NCI-H1436 treated with DMSO at 0.1 percent for 48 hours (cell line): ENCODE measurements around the gene PRSS50.
"Not testable (repeated sequence)": the region's sequence is repeated elsewhere in the genome, so short reads cannot be mapped to it uniquely, and the experiment has no call there.

Experiments used
- DNase-seq: peaks from one replicate; lab custom pipeline; 2025; lab: John Stamatoyannopoulos, UW

The PRSS50 gene

DNA sequence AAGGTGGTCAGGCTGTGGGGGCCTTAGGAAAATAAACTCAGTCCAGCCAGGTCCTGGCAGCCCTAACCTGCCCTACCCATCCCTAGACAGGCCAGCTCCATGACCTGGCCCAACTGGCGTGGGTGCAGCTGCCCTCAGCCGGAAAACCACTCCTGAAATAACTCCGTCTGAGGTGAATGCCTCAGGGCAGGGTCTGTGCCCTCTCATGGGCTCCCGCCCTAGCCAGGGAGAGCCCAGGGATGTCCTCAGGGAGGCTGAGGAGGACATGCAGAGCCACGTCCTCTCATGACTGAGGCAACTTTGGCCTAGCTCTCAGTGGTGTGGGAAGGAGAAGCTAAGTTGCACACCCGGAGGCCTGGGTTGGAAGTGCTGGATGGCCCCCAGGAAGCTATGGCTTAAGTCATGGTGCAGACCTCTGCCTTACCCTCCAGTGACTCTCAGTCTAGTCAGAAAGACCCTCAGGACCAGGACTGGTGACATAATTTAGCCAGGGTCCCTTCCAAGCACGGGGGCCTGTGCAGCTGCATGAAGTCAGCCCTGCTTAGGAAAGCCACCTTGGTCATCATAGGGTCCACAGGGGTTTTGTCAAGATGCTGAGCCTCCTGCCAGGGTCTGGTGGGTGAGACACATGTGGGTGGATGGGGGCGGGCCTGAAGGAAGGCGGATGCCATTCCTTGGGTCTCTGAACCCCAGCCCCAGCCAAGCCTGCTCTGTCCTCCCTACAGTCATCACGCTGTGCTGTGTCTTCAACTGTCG, 9.1 kb downstream of the PRSS50 start:
- DNase-seq: no peak

DNA sequence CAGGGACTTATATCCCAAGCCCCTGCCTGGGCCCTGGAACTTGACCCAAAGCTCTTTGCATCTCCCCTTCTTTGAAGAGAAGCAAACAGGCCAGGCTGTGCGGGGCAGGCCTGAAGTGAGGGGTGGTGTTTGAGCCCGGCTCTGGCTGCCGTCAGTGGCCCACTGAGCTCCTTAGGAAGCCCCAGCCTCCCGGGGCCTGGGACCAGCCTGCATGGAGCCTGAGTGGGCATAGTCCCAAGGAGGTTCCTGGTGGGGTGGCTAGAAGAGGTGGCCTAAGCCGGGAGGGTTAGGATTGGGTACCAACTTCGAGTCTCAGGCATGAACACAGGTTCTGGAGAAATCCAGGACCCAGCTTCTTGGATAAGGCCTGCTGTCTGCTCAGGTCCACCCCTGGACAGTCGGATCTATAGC, 10.1 kb downstream of the PRSS50 start:
- no peak for DNase-seq

DNA sequence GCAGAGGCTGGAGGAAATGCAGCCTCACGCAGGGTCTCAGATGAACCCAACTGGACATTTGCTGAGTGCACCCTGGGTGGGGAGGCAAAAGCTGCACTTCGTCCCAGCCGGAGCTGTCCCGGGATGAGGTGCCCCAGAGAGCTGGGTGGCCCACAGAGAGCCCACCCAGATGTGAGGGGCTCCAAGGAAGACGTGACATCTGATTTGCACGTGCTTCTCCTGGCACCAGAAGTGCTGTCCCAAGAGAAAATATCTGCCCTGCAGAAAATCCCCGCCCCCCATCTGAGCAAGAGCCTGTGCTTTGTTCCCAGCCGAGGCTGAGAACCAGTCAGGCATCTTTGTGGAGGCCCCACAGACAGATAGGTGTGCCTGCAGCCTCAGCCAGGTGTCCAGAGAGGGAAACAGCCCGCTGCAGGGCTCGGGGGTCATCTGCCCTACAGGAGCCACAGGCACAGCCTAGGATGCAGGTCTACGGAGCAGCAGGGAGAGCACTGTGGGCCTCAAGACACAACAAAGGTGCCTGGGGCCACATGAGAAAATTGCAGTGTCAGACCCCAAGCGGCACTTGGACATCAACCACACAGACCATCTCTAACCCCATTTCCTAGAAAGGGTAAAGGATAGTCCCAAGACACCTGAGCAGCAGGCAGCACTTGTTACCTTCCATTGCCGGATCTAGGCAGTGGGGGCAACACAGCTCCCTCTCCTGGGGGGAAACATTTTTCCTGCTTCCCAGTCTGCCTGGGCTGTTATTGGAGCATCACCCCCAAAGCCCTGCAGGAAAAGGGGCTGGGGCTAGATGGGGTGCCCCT, 10.7 kb downstream of the PRSS50 start:
- no peak for DNase-seq

DNA sequence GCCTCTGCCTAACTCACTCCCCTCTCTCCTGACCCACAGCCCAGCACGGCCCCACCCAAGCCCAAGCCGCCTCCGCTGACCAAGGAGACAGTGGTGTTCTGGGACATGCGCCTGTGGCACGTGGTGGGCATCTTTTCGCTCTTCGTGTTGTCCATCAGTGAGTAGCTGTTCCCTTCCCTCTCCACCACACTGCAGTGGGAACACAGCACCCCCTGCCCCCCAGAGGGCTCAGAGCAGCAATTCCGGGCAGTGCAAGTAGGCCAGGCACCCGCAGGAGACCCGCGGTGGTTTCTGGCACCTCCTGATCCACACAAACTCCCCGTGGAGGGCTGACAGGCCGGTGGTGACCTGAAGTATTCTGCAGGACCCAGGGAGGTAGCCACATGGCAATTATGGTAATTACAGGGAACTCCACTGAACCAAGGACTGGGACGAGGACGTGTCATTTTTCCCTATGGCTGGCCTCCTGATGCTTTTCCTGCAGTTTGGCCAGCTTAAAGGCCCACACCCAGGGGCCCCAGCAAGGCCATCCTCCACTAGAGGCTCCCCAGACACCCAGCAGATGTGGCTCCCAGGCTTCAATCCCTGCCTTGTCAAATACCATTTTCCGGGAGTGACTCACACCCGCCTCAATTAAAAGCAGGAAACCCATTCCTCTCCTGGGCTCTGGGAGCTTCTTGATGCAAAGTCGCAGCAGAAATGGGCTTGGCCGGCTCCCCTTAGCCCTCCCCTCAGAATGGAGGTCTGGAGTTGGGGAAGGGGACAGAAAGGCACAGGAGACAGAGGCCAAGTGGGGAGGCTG, 11.7 kb downstream of the PRSS50 start:
- DNase-seq: no peak

DNA sequence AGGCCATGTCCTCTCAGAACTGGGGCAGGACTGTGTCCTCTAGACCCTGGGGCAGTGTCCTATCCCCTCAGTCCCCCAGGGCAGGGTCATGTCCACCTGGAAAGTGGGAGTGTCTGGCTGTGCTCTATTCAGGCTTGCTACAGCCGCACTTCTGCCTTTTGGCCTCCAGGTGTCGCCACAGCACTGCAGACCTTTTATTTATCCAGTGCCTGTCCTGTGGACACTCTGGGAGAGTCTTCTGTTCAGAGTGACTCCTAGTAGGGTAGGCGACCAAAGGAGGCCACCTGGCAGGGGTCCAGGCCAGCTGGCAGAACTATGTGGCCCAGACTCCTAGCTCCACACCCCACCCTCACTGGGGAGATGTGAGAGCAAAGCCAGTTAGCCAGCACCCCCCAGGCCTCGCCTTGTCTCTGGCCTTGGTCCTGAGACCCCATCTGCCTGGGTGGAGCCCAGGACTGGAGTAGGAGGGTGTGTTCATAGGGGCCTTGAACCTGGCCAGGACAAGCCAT, 12.6 kb downstream of the PRSS50 start:
- no peak for DNase-seq

DNA sequence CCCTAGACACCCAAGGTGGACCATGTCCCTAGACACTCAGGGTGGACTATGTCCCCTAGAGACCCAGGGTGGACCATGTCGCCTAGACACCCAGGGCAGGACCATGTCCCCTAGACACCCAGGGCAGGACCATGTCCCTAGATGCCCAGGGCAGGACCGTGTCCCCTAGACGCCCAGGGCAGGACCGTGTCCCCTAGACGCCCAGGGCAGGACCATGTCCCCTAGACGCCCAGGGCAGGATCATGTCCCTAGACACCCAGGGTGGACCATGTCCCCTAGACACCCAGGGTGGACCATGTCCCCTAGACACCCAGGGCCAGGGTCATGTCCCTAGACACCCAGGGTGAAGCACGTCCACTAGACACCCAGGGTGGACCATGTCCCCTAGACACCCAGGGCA, 13.3 kb downstream of the PRSS50 start:
- not testable (repeated sequence) for DNase-seq

DNA sequence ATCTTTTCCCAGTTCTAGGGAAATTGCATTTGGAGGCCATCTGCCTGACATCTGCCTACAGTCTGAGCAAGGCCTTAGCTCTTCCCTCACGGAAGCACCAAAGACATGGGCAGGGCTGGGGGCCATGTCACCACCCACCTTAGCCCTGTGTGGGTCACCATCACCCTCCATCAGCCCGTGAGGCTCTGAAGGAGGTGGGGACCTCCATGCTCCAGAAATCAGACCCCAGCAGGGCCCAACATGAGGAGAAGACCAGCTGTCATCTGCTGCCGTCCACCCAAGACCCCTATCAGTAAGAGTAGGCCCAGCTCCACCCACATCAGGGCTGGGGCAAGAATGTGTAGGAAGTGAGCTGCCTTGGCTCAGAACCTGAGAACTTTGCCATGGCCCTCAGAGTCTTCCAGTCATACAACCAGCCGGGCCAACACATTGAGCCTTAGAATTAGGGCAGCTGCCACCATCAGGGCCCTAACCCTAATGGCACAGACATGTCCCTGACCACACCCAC, 14.6 kb downstream of the PRSS50 start:
- no peak for DNase-seq

DNA sequence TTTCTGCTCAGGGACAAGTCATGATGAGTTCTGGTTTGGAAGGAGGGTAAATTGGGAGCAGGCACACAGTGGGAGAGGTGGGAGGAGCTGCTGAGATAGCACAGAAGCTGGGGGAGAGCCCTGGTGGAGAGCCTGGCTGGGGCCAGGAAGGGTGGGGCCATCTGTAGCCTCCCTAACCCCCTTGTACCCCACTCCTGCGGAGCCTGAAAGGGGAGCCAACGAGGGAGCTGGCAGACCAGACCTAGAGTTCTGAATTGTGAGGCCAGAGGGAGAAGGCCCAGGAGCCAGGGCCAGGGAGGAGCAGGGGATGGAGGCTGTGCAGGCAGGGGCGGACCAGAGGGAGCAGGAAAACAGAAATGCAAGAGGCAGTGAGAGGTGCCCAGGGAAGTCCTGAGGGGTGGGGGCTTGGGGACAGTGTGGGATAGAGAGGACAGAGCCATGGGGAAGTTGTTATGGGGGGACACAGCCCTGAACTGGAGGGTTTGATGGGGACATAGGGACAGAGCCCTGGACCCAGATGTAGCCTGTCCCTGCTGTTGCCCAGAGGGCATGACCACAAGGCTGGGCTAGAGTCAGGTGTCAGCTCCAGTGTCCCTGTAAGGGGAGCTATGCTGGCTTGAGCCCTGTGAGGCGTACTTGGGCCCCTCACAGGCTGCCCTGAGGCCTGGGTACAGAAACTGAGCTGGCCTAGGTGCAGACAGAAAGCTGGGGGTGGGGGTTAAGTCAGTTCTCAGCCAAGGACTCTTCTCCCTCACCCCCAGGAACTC, 15.2 kb downstream of the PRSS50 start:
- no peak for DNase-seq

DNA sequence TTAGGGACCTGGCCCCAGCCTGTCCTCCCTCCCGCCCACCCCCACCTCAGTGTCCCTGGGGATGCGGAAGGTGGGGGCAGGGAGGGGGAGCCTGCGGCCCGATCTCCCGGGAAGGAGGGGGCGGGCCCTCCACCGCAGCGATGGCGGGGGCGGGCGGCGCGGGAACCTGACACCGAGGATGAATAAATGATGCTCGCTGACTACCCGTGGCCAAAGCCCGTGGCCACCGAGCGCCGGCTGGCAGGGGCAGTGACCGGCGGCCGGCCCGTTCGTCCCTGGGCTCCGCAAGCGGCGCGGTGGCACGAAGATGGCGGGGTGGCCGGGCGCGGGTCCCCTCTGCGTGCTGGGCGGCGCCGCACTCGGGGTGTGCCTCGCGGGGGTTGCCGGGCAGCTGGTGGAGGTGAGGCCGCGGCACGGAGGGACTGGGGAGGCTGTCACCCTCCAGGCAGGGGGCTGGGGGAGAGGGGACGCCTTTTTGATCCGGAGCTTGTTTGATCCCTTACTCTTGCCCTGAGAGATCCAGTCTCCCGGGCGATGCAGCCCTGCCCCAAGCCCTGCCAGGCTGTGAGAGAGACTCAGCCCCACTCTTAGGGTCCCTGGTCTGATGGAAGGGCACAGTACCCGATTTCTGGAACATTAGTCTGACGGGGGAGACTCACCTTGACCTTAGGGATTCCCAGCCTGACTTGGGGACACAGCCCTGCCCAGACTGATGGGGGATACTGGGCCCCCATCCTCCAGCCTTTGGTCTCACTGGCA, 16.3 kb downstream of the PRSS50 start, which contains the start of gene TMIE:
Gene TMIE, plus strand, starts transcription at position 212 of the 759 bp plus-strand sequence. Its CDS starts 96 bp downstream, at position 308.
- DNase-seq: no peak

DNA sequence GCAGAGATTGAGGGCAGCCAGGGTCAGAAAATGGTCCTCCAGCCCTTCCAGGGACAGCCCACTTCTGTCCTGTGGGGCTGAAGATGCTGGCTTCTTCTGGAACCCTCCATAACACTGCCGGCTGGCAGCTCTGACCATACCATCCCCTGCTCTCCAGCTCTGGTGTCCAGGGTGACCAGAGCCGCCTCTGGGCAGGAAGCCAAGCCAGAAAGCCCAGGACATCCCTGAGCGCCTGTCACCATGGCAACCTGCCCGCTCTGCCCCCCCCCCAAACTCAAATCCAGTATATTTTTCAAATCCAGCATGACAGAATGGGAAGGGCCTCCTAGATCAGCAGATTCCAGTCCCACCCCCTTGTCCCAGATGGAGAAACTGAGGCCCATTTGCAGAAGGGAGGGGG, 16.9 kb downstream of the PRSS50 start:
- no peak for DNase-seq

DNA sequence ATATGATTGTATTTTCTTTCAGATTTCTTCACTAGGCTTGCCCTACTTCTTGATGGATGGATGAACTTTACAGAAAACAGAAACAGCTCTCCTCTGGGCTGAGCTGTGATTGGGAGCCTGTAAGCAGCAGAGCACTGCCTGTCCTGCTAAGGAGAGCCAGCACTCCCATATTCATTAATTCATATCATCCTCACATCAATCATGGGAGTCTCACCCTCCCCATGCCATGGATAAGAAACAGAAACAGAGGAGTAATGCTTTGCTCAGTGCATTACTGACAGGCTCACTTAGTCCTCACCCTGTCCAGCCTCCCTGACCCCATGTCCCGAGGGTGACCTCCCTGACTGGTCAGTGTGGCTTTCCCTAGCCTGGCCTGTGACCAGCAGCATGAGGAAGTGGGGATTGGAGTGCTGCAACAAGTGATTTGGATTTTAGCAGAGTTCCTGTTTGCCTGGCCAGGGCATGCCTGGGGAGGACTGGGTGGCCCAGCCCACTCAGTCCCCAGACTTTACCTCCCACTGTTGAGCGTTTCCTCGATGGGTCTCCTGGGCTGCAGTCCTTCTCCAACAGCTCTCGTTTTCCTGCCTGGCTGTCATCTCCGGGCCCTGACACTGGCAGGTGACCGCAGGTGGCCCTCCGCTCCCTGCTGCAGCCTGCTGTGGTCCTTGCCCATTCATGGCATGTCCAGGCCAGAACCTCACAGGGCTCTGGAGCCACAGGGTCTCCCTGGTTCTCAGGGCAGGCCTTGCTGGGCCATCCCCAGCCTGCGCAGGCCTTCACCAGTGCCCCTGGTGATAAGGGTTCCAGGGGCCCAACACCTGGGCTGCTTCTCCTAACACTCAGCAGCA, 17.8 kb downstream of the PRSS50 start:
- DNase-seq: no peak

DNA sequence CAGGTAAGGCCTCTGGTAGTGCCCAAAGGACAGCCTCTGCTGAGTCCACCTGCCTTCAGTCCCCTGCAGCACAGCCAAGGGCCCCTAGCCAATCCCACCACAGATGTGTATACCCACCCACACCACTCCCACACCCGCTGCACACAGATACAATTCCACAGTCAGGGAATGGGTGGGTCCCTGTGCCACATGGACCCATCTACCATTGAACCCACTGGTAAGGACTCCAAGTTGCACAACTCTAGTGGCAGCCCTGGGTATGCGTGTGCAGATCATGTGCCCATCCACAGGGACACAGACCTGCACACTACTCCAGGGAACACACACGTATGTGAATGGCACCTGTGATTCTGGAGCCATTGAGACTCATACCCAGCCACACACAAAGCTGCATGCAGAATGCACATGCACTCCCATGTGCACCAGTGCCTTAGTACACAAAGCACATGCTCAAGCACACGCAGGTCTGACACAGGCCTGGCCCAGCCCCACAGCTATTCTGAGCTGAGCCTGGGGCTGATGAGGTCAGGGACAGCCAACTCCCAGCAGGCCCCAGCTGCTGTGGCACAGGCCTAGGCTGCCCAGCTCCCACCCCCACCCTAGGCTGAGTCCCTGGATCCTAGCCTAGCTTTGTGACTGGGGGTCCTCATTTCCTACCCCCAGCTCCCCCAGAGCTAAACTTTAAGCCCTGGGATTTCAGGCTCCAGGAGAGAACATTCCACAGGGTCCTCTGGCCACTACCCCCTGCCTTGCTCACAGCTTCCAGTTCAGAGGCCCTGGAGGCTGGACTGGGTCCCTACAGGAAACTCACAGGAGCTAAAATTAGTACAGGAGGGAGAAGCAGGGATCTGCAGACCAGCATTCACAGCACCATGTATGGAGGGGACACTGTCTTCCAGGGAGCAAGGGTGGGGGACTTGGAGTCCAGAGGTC, 21.4 kb downstream of the PRSS50 start:
- DNase-seq: no peak

DNA sequence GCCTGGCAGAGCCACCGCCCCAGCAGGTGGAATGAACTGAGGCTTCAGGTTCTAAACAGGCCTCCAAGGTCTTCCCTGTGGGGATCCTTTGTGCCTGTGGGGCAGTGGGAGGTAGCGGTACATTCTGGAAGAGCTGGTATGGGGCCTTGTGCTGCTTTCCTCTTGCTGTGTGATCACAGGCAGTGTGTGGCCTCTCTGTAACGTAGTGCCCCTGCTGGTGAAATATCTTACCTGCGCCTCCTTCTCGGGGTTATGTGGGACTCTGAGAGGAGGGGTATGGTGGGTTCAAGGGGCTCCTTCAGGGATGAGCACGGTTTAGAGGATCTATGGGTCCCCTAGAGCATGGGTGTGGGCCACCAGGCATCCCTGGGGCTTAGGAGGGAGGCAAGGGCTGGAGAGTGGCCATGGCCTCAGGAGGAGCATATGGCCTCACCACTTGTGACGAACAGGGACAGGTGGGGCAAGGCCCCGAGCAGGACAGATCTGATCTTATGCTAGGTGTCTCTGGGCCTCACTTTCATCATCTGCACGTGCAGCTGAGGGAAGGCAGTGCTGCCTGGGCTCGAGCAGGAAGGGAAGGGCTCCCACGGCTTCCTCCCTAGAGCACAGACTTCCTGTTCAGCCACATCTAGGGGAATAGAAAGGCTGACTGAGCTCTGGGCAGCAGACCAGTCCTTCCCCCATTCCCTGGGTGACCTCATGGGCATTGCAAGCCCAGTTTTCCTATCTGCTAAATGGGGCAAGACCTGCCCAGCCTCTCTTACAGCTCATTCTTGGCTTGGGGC, 22.3 kb downstream of the PRSS50 start:
- no peak for DNase-seq

DNA sequence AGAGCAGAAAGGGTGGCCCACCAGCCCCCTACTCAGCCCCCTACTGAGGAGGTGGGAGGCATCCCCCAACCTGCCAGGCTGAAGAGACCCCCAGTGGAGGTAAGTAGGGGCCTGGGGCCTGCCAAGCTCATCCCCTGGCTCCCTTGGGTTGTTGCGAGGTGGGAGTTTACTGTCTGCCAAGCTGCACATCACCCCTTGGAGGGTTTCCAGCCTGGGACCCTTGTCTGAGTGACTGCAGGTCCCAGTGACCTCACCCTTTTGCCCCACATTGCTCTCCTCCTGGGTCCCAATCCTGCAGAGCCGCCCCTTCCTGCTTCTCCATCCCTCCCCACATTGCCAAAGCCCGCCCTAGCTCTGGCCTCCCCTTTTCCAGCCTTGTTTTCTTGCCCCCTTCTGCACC, 23.1 kb downstream of the PRSS50 start:
- no peak for DNase-seq

DNA sequence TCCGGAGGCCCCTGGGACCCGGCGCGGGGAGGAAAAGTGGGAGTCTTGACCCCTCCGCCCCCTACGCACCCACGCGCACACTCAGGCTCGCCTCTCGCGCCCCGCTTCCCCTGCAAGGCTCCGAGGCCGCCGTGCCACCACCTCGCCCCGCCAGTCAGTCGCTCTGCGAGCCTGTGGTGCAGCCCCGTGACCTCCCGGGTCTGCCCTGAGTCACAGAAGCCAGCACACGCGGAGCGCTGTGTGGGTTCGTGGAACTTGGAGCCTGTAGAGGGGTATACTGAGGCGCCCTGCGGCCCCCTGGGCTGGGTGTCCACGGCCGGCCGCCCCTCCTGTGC, 23.8 kb downstream of the PRSS50 start:
- DNase-seq: no peak

DNA sequence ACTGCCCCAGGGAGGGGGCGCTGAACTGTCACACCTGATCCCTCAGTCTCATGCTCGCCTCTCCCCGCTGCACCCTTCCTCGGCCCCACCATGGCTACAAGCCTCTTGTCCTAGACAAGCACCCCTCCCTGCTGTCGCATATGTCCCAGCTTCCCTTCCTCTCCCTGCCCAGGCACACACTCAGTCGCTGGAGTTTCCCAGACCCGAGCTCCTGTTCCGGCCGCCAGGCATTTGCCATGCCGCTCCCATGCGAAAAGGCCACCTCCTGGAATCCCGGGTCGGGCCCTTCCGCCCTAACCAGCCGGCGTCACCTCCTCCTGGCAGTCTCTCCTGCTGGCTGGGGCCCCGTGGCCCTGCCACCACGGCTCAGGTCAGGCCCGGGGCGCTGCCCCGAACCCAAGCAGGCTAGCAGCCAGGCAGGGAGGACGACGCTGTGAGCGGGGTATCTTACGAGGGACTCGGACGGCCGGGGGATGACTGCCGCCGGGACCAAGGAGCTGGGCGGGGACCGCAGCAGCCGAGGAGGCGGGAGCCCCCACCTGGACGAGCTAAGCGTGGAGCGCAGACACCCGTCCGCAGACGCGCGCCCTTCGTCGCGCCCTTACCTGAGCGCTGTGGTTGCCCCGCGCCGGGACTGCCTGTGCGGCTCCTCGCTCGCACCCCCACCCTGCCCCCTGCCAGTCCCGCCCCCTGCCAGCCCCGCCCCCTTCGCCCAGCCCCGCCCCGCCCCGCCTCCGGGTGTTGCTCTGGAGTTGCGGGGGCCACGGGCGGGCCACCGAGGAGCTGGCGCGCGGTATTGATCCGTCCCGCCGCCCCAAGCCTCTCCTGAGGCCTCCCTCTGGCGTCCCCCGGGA, 24.4 kb downstream of the PRSS50 start, which contains the start of gene ALS2CL:
Gene ALS2CL, minus strand, starts transcription at position 642 of the 854 bp plus-strand sequence. CDS start 4,239 bp downstream, outside the sequence.
- no peak for DNase-seq

DNA sequence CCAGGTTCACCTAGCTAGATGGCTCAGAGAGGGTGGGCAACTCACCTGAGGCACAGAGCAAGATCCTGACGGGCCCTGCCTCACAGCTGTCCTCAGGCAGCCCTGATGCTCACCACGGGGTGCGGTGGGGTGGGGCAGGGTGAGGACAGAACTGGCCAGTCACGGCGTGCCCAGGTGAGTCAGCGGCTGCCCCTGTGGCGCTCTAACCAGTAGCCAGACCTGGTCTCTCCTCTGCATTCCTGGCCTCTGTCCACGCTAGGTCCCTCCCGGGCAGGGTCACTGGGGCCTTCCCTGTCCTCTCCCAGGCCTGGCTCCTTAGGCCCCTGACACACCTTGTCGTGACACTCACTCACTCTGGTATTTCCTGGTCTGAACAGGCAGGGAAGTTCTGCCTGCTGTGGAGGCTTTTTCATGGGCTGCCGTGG, 25.1 kb downstream of the PRSS50 start:
- DNase-seq: no peak
